Skin epidermis (tissue), 12 donors: ENCODE data around the gene OR8K3.

ENCODE experiments used
- H3K27ac ChIP-seq, 21 experiments: fragments of 200-600 bp; sonication (generic) in 11 of 21; one replicate each; pipeline ENCODE4 v1.5.0; 2020; ENCODE audit warnings: mild to moderate bottlenecking in 3 of 21, inconsistent platforms in 2 of 21, moderate library complexity in 2 of 21
- H3K4me3 ChIP-seq, 7 experiments: fragments of 200-600 bp; sonication (generic) in 2 of 7; one replicate each; pipeline ENCODE4 v1.5.0; 2020; ENCODE audit warnings: inconsistent platforms in 2 of 7, mild to moderate bottlenecking in 2 of 7, moderate library complexity in 1 of 7

Gene OR8K3

GRCh38 chr11:56314844-56315243 is at the start of gene OR8K3:
Gene OR8K3 (plus strand): TSS chr11:56315144. CDS start chr11:56318307, 3,163 bp downstream.
- H3K4me3 ChIP-seq = no peak within 1 kb of the TSS
- no peak within 1 kb of the TSS for H3K27ac ChIP-seq

DNA sequence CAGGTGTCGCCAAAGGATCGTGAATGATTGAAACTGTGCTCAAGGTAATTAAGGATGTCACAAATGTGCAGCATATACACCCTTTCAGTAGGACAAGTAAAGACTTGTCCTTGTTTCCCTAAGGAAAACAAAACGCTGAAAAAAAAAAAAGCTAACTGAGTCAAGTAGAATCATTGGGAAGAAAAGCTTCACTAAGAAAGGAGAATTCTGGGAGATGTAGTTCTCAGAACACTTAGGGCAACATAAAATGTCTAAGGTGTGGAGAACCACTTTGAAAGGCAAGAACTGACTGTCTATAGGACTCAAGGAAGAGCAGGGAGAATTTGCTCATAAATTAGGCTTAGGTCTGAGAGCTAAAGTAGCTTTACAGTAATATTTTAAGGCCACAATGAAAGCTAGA is 43.9 kb upstream of the OR8K3 start:
- H3K27ac ChIP-seq = no peak overlapping the region
- no peak overlapping the region for H3K4me3 ChIP-seq

- no peak within 1 kb of the TSS for H3K27ac ChIP-seq
- H3K4me3 ChIP-seq = no peak within 1 kb of the TSS
These were observed 41.1 kb upstream of the OR8K3 start, which contains the start of gene OR5T1 for GRCh38 chr11:56273854-56274253. Gene OR5T1 (plus strand): TSS chr11:56274154. CDS start chr11:56275639, 1,485 bp downstream.

GRCh38 chr11:56292154-56292553 is 22.8 kb upstream of the OR8K3 start, which contains the start of gene OR8H1:
Gene OR8H1 (minus strand): TSS chr11:56292254. CDS start chr11:56291062, 1,192 bp downstream.
- no peak within 1 kb of the TSS for H3K27ac ChIP-seq
- H3K4me3 ChIP-seq = no peak within 1 kb of the TSS

DNA sequence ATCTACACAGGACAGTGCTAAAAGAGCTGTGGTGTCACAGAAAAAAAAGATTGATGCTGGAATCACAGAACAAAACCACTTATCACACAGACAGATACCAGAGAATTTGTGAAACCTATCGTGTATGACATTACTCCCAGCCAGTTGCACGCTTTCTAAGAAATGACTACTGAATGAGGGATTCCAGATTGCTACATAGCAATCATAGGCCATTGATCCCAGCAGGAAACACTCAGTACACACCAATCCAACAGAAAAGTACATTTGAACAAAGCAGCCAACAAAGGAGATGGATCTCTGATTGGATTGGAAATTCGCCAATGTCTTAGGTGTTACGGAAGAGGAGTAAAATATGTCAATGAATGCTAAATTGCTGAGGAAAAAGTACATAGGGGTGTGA is 18.0 kb upstream of the OR8K3 start:
- Histone ChIP-seq H3K4me3 (no peak overlapping the region), H3K27ac (no peak overlapping the region)

DNA sequence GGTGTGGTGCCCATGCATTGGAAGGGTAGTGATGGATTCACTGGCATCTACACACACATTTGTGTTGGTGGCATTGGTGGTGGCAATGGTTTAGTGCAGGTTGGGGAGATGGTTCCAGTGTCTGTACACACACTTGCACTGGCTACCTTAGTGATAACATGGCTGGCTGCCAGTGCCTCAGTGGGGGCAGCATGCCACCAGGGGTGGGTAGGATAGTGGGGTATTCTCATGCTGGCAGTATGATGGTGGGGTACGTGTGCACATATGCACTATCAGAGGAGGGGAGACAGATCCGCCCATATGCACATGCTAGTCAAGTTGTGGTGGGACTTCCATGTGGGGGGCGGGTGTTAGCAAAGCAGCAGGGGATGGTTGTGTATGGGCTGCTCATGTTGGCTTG is 7.1 kb upstream of the OR8K3 start:
- H3K4me3 ChIP-seq = no peak overlapping the region

GRCh38 chr11:56331861-56332491 is 17.0 kb downstream of the OR8K3 start:
- Histone ChIP-seq H3K27ac (no peak overlapping the region), H3K4me3 (no peak overlapping the region)

More for the DNA sequence above, 7.1 kb upstream of the OR8K3 start:
- no peak overlapping the region for H3K27ac ChIP-seq

DNA sequence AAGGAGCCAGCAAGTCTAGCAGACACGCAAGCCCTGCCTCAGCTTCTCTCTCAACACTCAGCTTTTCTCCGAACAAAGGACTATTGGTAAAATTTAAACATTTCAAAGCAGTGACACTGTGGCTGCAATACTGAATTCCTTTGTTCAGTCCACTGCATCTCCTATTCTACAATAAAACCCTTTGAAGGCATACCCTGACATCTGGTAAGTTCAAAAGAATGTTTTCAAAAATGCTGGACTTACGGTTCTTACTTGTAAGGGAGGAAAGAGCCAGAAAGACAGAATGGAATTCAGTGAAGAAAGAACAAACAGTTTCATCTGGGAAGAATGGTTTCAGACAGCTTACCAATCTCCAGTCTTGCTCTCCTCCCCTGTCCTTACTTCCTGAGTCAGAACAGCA is 18.2 kb downstream of the OR8K3 start:
- Histone ChIP-seq H3K4me3 (no peak overlapping the region), H3K27ac (no peak overlapping the region)

- Histone ChIP-seq H3K27ac (no peak overlapping the region), H3K4me3 (no peak overlapping the region)
These were observed 25.3 kb downstream of the OR8K3 start for GRCh38 chr11:56340289-56340688.

DNA sequence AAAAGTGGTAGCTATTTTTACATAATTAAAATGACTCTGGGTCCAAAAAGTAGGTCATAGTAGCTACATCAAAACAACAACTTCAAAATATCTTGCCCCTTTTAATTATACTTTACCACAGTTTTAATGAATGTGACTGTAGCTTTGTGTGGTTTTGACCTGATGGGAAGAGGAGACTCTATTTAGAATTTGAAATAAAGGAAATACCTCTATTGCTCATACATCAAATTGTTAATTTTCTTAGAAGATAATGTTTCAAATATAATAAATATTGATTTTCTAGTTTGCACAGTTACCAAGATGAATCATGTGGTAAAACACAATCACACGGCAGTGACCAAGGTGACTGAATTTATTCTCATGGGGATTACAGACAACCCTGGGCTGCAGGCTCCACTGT is 30.8 kb downstream of the OR8K3 start, which contains the start of gene OR8K1:
OR8K1 (plus strand) TSS at position 301 of the 400 bp plus-strand sequence; CDS start at position 301, 0 bp downstream.
- no peak within 1 kb of the TSS for H3K27ac ChIP-seq
- no peak within 1 kb of the TSS for H3K4me3 ChIP-seq

GRCh38 chr11:56353991-56354390 is 39.0 kb downstream of the OR8K3 start, which contains the start of gene OR8J1:
Gene OR8J1 (plus strand): TSS chr11:56354291. CDS start chr11:56360247, 5,956 bp downstream.
- H3K4me3 ChIP-seq = no peak within 1 kb of the TSS
- H3K27ac ChIP-seq = no peak within 1 kb of the TSS
